DMS79 (cell line): ENCODE results near the gene ELMOD3.
"Not testable (repeated sequence)": the region's sequence is repeated elsewhere in the genome, so short reads cannot be mapped to it uniquely, and the experiment has no call there.

Experiments
- DNase-seq: peaks from one replicate; lab custom pipeline; 2025; lab: John Stamatoyannopoulos, UW

ELMOD3 gene

DNA sequence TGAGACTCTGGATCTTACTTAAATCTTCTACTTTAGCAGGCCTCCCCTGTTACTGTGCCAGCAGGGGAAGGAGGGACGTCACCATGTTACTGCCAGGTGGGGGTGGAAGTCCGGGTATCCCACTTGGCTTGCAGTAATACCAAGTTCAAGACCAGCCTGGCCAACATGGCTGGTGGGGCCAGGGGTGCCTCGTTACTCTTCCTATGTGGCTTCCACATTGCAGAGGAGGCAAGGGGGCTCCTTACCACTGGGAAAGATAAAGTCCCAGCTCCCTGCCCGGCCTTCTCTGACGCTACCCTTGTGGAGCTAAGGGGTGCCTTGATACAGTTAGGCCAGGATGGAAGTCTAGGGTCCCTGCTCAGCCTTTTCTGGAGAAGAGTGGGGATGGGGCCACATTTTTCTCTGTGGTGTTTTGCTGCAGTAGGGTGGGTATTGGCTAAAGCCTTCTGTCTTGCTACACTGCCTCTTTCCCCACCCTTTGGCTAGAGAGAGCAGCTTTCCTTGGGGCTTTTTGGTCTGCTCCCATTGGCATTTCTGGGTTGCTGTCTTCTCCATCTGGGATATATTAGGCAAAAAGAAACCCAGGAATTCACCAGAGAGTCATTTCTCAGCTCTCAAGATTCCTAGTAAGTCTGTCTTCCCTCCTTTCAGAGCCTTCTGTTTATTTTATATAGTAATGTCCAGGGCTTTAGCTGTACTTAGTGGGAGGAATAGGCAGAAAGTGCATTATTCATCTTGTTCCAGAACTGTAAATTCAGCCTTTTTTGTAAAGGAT is 21.9 kb downstream of the ELMOD3 start:
- no peak for DNase-seq

GRCh38 chr2:85377083-85377482 is 22.5 kb downstream of the ELMOD3 start:
- no peak for DNase-seq

DNA sequence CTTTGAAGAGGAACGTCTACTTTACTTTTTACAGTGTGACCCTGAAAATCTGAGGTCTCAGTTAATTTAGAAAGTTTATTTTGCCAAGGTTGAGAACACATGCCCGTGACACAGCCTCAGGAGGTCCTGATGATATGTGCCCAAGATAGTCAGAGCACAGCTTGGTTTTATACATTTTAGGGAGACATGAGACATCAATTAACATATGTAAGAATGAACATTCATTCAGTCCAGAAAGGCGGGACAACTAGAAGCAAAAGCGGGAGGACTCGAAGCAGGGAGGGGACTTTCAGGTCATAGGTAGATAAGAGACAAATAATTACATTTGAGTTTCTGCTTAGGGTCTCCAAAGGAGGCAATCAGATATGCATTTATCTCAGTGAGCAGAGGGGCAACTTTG is 23.7 kb downstream of the ELMOD3 start:
- DNase-seq = no peak

DNA sequence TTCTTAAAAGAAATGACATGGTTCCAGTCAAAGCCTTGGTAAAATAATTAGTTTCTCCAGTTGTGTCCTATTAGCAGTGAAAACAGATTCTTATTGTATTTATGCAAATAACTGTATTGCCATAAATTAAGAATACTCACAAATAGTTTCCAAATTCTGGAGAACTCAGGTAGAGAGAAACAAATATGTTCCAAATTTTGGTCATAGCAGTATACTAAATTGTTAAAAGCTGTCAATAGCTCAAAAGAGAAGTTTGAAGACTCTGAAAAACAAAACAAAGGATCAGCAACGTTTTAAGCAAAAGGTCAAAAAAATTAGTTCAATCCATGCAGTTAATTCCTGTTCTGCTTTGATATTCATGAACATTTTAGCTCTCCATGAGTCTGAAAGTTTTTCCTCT is 25.5 kb downstream of the ELMOD3 start:
- no peak for DNase-seq

DNA sequence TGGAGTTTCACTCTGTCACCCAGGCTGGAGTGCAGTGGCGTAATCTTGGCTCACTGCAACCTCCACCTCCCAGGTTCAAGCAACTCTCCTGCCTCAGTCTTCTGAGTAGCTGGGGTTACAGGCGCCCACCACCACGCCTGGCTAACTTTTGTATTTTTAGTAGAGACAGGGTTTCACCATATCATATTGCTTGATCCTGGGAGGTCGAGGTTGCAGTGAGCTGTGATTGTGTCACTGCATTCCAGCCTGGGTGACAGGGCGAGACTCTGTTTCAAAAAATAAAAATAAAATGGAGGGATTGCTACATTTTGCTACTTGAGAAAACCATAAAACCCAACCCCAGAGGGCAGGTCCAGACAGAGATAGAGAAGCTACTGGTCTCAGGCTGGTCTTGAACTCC is 28.6 kb downstream of the ELMOD3 start:
- not testable (repeated sequence) for DNase-seq

DNA sequence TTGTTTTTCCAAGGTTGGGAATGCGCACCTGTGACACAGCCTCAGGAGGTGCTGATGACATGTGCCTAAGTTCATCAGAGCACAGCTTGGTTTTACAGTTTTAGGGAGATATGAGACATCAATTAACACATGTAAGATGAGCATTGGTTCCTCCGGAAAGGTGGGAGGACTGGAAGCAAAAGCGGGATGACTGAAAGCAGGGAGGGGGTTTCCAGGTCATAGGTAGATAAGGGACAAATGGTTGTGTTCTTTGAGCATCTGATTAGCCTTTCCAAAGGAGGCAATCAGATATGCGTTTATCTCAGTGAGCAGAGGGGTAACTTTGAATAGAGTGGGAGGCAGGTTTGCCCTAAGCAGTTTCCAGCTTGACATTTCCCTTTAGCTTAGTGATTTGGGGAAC is 29.3 kb downstream of the ELMOD3 start:
- DNase-seq = no peak

- DNase-seq = no peak
Observed at GRCh38 chr2:85385746-85386145, 31.2 kb downstream of the ELMOD3 start.

GRCh38 chr2:85387754-85388153 is 33.2 kb downstream of the ELMOD3 start:
- no peak for DNase-seq

GRCh38 chr2:85388878-85389538 is 34.4 kb downstream of the ELMOD3 start:
- DNase-seq = no peak

GRCh38 chr2:85390941-85391669 is 36.5 kb downstream of the ELMOD3 start:
- no peak for DNase-seq

GRCh38 chr2:85393836-85394235 is 39.3 kb downstream of the ELMOD3 start:
- DNase-seq = no peak

- DNase-seq = no peak
Observed at GRCh38 chr2:85394261-85394681, 39.7 kb downstream of the ELMOD3 start.

DNA sequence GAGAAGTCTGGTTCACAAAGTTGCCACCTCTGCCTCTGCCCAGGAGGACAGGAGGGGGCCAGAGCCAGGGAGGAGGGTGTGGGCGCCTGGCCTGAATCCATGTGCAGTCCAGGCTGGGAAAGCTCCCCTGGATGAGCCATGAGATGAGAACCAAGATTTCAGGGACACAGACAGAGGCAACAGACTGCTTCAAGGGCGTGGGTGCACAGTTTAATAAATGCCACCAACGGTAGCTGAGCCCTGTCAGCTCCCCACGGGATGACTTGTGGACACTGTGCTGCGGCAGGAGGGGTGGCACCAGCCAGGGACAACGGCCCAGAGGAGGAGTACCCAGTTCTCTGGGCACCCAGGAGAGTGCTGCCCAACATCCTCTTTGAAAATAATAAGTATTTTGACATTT is 40.4 kb downstream of the ELMOD3 start:
- no peak for DNase-seq

GRCh38 chr2:85395912-85396475 is 41.4 kb downstream of the ELMOD3 start:
- no peak for DNase-seq

- DNase-seq = no peak
Observed at GRCh38 chr2:85396531-85397470, 42.2 kb downstream of the ELMOD3 start.

DNA sequence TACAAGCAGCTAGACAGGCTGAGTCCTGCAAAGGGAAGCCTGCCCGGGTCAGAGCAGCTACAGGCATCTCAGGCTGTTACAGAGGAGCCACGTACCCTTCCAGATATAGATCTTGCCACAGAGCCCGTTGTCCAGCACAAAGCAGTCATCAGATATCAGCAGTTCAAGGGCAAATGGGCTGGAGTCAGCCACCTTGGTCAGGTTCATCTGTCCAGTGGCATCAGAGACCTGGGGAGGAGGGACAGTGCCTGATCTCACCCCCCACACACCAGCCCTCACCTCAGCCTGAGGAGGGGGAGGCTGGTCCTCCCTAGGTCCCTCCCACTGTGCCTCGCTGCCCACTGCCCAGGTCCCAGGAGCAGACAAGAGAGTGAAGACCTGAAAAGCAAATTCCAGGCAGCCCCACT is 43.4 kb downstream of the ELMOD3 start:
- no peak for DNase-seq

DNA sequence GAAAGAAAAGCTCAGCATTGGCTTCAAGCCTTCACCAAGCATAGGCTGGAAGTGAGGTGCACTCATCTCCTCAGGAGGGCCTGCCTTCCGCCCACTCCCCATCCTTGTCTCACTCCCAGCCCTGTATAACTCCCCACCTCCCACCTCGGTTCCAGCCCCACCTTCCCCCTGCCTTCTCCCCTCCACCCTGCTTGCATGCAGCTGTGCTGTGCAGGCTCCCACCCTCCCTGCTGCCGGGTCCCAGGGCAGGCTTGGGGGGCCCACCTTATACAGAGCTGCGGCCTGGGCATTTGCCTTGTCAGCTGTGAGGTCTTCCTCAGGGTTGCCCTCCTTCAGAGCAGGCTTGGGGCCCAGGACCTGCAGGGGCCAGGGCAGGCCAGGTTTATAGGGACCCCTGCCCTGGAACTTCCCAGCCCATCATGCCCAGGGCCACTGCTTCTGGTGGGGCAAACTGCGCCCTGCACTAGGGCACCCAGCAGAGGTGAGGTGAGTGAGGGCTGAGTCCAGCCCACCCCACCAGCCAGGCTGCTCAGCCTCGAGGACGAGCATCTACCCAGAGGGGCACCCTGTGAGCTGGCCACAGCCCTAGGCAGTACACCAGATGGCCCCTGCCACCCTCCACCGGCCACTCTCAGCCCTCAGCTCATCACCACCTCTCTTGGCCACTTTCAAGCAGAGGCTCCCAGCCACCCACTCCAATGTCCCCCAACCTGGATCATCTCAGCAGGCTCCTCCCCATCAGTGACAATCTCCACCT is 44.0 kb downstream of the ELMOD3 start:
- DNase-seq = no peak

DNA sequence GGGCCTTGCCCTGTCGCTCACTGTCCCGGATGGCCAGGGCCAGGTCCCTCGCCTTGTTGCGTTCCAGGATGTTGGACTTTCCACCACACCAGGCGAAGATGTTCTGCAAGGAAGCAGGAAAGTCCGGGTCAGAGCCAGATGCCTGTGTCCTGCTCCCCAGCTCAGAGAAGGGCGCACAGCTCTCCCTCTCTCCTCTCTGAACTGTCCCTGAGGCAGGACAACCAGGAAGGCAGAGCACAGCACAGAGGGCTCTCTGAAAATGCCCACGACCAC is 44.5 kb downstream of the ELMOD3 start:
- no peak for DNase-seq

- no peak for DNase-seq
Observed at GRCh38 chr2:85400023-85400422, 45.5 kb downstream of the ELMOD3 start.

- DNase-seq = no peak
Observed at GRCh38 chr2:85400541-85401463, 46.2 kb downstream of the ELMOD3 start.
